ENCODE results near the gene DYNC1LI1. TPM values are rescaled to one million over a fixed set of nuclear protein-coding genes. Genes with fewer than 3 reads are reported as not detected.

DYNC1LI1 gene
- total RNA-seq, 1 experiment from 2014 or later = 56.2 TPM

- Mint-ChIP-seq H3K27me3 (ENCODE audit: low read depth) (no peaks in the 10 kb centered on the region), H3K4me3 (no peak overlapping the region), H3K4me1 (no peaks in the 10 kb centered on the region), H3K27ac (no peak overlapping the region), H3K36me3 (ENCODE audit: insufficient read depth in 1 of 3, low read depth in 3 of 3) (peaks cover 7 to 39% (median 35%) of the 10 kb centered on the region in 3 experiments; a peak in 6 of 7 replicates), H3K9me3 (no peaks in the 10 kb centered on the region)
- no peaks in the 10 kb centered on the region for H3K79me2 ChIP-seq (ENCODE audit: insufficient read depth, low read length)
- no peaks in the 10 kb centered on the region for H3K9me3 ChIP-seq (ENCODE audit: control insufficient read depth, low read depth, low read length)
- WGBS (ENCODE audit: extremely low coverage, insufficient read length, low lambda C conversion rate) = no CpG with 5 or more reads among the region's 1 CpG
- no peak overlapping the region for H3K4me2 ChIP-seq (ENCODE audit: insufficient read depth, insufficient read length, low read length)
- no peak for DNase-seq
- no peak overlapping the region for H2AFZ ChIP-seq (ENCODE audit: low read length)
- no peak overlapping the region for H3K14ac ChIP-seq (ENCODE audit: insufficient read depth, low read length)
- H3K4ac ChIP-seq (ENCODE audit: low read depth, low read length) = no peak overlapping the region
- H4K91ac ChIP-seq (ENCODE audit: insufficient read length, low read depth, low read length) = no peak overlapping the region
- H2BK20ac ChIP-seq (ENCODE audit: low read depth, low read length, poor library complexity, severe bottlenecking) = no peak overlapping the region
- no peak overlapping the region for H4K8ac ChIP-seq (replicated peaks; ENCODE audit: insufficient read length, low read depth, low read length)
- H3K56ac ChIP-seq (ENCODE audit: insufficient read length, low read depth, low read length) = no peak overlapping the region
- no peak overlapping the region for H2BK12ac ChIP-seq (ENCODE audit: insufficient read length, low read depth, low read length)
- H3K79me1 ChIP-seq (ENCODE audit: insufficient read depth, low read depth, low read length, poor library complexity, severe bottlenecking) = no peaks in the 10 kb centered on the region
- H2BK120ac ChIP-seq (ENCODE audit: low read depth, low read length, poor library complexity, severe bottlenecking) = no peak overlapping the region
- H3K27ac ChIP-seq (ENCODE audit: insufficient read length, low read depth, low read length) = no peak overlapping the region
- H4K20me1 ChIP-seq (ENCODE audit: control insufficient read depth, insufficient read depth, insufficient read length) = no peaks in the 10 kb centered on the region
- H3T11ph ChIP-seq (ENCODE audit: low read length) = no peak overlapping the region
- no peak overlapping the region for H2BK15ac ChIP-seq (ENCODE audit: low read depth, low read length)
- H3K27me3 ChIP-seq (ENCODE audit: insufficient read depth, low read length) = no peaks in the 10 kb centered on the region
- H3K18ac ChIP-seq (ENCODE audit: insufficient read length, low read depth, low read length) = no peak overlapping the region
- no peaks in the 10 kb centered on the region for H3K4me1 ChIP-seq (ENCODE audit: insufficient read depth, low read length)
- no peak overlapping the region for H2BK5ac ChIP-seq (ENCODE audit: insufficient read length, low read length)
- TF ChIP-seq, protein P1, sequence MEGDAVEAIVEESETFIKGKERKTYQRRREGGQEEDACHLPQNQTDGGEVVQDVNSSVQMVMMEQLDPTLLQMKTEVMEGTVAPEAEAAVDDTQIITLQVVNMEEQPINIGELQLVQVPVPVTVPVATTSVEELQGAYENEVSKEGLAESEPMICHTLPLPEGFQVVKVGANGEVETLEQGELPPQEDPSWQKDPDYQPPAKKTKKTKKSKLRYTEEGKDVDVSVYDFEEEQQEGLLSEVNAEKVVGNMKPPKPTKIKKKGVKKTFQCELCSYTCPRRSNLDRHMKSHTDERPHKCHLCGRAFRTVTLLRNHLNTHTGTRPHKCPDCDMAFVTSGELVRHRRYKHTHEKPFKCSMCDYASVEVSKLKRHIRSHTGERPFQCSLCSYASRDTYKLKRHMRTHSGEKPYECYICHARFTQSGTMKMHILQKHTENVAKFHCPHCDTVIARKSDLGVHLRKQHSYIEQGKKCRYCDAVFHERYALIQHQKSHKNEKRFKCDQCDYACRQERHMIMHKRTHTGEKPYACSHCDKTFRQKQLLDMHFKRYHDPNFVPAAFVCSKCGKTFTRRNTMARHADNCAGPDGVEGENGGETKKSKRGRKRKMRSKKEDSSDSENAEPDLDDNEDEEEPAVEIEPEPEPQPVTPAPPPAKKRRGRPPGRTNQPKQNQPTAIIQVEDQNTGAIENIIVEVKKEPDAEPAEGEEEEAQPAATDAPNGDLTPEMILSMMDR (conservative IDR thresholded peaks at IDR 0.05) = no peak
- H4K5ac ChIP-seq (ENCODE audit: insufficient read length, low read depth, low read length) = no peak overlapping the region
- H2AK5ac ChIP-seq (ENCODE audit: insufficient read length, low read length) = no peak overlapping the region
- no peak overlapping the region for H3K9ac ChIP-seq (ENCODE audit: extremely low read depth, insufficient read length, low read length)
- no peaks in the 10 kb centered on the region for H3K23me2 ChIP-seq (ENCODE audit: insufficient read length, low read depth, low read length, poor library complexity, severe bottlenecking)
- H3K23ac ChIP-seq (ENCODE audit: insufficient read length, low read depth, low read length) = no peak overlapping the region
Observed at GRCh38 chr3:32483772-32484171, 86.9 kb downstream of the DYNC1LI1 start.

Data from H9 (cell line).